H9 (cell line): ENCODE measurements around the gene SAMD7. TPM values are rescaled to one million over a fixed set of nuclear protein-coding genes. Genes with fewer than 3 reads are reported as not detected.

Experiments
- DNase-seq: peaks from one replicate; pipeline ENCODE4 v3.0.0-alpha.2; 2017
- H2AFZ ChIP-seq: one replicate; pipeline ENCODE4 v1.6.1; 2013; ENCODE audit warnings: mild to moderate bottlenecking, low read length, control low read depth, moderate library complexity
- H2AK5ac ChIP-seq: 2 replicates; pipeline ENCODE4 v1.6.1; 2013; ENCODE audit warnings: low read length, control low read depth, mixed read lengths; ENCODE audit not compliant: insufficient read length
- H2BK120ac ChIP-seq: one replicate; pipeline ENCODE4 v1.6.1; 2013; ENCODE audit warnings: low read depth, mild to moderate bottlenecking, low read length, control low read depth, inconsistent platforms; ENCODE audit not compliant: poor library complexity, severe bottlenecking
- H2BK12ac ChIP-seq: 2 replicates; pipeline ENCODE4 v1.6.1; 2013; ENCODE audit warnings: low read length, control low read depth, mixed read lengths, low read depth; ENCODE audit not compliant: insufficient read length
- H2BK15ac ChIP-seq: 2 replicates; pipeline ENCODE4 v1.6.1; 2013; ENCODE audit warnings: low read depth, low read length, control low read depth
- H2BK20ac ChIP-seq: one replicate; pipeline ENCODE4 v1.6.1; 2013; ENCODE audit warnings: low read depth, mild to moderate bottlenecking, low read length, control low read depth, inconsistent platforms; ENCODE audit not compliant: poor library complexity, severe bottlenecking
- H2BK5ac ChIP-seq: 2 replicates; pipeline ENCODE4 v1.6.1; 2013; ENCODE audit warnings: low read length, control low read depth, mixed read lengths; ENCODE audit not compliant: insufficient read length
- H3K14ac ChIP-seq: 2 replicates; pipeline ENCODE4 v1.6.1; 2013; ENCODE audit warnings: low read length, control low read depth; ENCODE audit not compliant: insufficient read depth
- H3K18ac ChIP-seq: 2 replicates; pipeline ENCODE4 v1.6.1; 2013; ENCODE audit warnings: low read depth, mild to moderate bottlenecking, mixed read lengths, low read length, control low read depth; ENCODE audit not compliant: insufficient read length
- H3K23ac ChIP-seq: 2 replicates; pipeline ENCODE4 v1.6.1; 2013; ENCODE audit warnings: low read length, control low read depth, mixed read lengths, low read depth; ENCODE audit not compliant: insufficient read length
- H3K23me2 ChIP-seq: 2 replicates; pipeline ENCODE4 v1.6.1; 2013; ENCODE audit warnings: low read depth, mild to moderate bottlenecking, mixed read lengths, low read length, control low read depth; ENCODE audit not compliant: insufficient read length, poor library complexity, severe bottlenecking
- H3K27ac ChIP-seq: 2 replicates; pipeline ENCODE4 v1.5.1; 2013; ENCODE audit warnings: low read length, control low read depth, mixed read lengths, low read depth; ENCODE audit not compliant: insufficient read length
- H3K27me3 ChIP-seq: 2 replicates; pipeline ENCODE4 v1.6.1; 2013; ENCODE audit warnings: low read length, control low read depth, inconsistent platforms; ENCODE audit not compliant: insufficient read depth
- H3K4ac ChIP-seq: 2 replicates; pipeline ENCODE4 v1.6.1; 2013; ENCODE audit warnings: low read depth, mild to moderate bottlenecking, control low read depth, inconsistent platforms, low read length, moderate library complexity
- H3K4me1 ChIP-seq: 2 replicates; pipeline ENCODE4 v1.6.1; 2013; ENCODE audit warnings: low read length, control low read depth, inconsistent platforms; ENCODE audit not compliant: insufficient read depth
- H3K4me2 ChIP-seq: 2 replicates; pipeline ENCODE4 v1.6.1; 2013; ENCODE audit warnings: low read length, control low read depth, mixed read lengths; ENCODE audit not compliant: insufficient read length, insufficient read depth
- H3K56ac ChIP-seq: 2 replicates; pipeline ENCODE4 v1.6.1; 2013; ENCODE audit warnings: low read depth, mild to moderate bottlenecking, mixed read lengths, low read length, control low read depth; ENCODE audit not compliant: insufficient read length
- H3K79me1 ChIP-seq: 2 replicates; pipeline ENCODE4 v1.6.1; 2013; ENCODE audit warnings: low read depth, mild to moderate bottlenecking, moderate library complexity, low read length, control low read depth, inconsistent platforms; ENCODE audit not compliant: insufficient read depth, poor library complexity, severe bottlenecking
- H3K79me2 ChIP-seq: 2 replicates; pipeline ENCODE4 v1.6.1; 2013; ENCODE audit warnings: low read length, control low read depth, inconsistent platforms; ENCODE audit not compliant: insufficient read depth
- H3K9ac ChIP-seq: 2 replicates; pipeline ENCODE4 v1.6.1; 2013; ENCODE audit warnings: low read length, control low read depth, mixed read lengths; ENCODE audit not compliant: insufficient read length; ENCODE audit errors: extremely low read depth
- H3K9me3 ChIP-seq: one replicate; pipeline ENCODE4 v1.6.1; 2013; ENCODE audit warnings: low read depth, low read length, inconsistent platforms; ENCODE audit not compliant: control insufficient read depth
- H3T11ph ChIP-seq: one replicate; pipeline ENCODE4 v1.6.1; 2013; ENCODE audit warnings: mild to moderate bottlenecking, low read length, control low read depth, inconsistent platforms
- H4K20me1 ChIP-seq: one replicate; pipeline ENCODE4 v1.6.1; 2013; ENCODE audit not compliant: control insufficient read depth, insufficient read length, insufficient read depth
- H4K5ac ChIP-seq: 2 replicates; pipeline ENCODE4 v1.6.1; 2013; ENCODE audit warnings: low read depth, mild to moderate bottlenecking, mixed read lengths, low read length, control low read depth; ENCODE audit not compliant: insufficient read length
- H4K8ac ChIP-seq: replicated peaks from 2 replicates; pipeline ENCODE4 v1.6.1; 2013; ENCODE audit warnings: low read length, control low read depth, mixed read lengths, low read depth; ENCODE audit not compliant: insufficient read length
- H4K91ac ChIP-seq: 2 replicates; pipeline ENCODE4 v1.6.1; 2013; ENCODE audit warnings: low read depth, mild to moderate bottlenecking, moderate library complexity, mixed read lengths, low read length, control low read depth; ENCODE audit not compliant: insufficient read length
- H3K27ac Mint-ChIP-seq, 3 experiments: 2 replicates in 2 of 3; 3 replicates in 1 of 3; pipeline ENCODE4 v1.8.0; 2020 to 2021; ENCODE audit warnings: mixed read lengths in 3 of 3, mild to moderate bottlenecking in 1 of 3, moderate library complexity in 1 of 3
- H3K27me3 Mint-ChIP-seq: 2 replicates; pipeline ENCODE4 v1.8.0; 2021; ENCODE audit warnings: low read depth, mild to moderate bottlenecking, moderate library complexity, mixed read lengths
- H3K36me3 Mint-ChIP-seq, 3 experiments: 2 replicates in 2 of 3; 3 replicates in 1 of 3; pipeline ENCODE4 v1.8.0; 2020 to 2021; ENCODE audit warnings: low read depth in 3 of 3, mixed read lengths in 3 of 3; ENCODE audit not compliant: insufficient read depth in 1 of 3
- H3K4me1 Mint-ChIP-seq, 2 experiments: 2 replicates each; pipeline ENCODE4 v1.8.0; 2020; ENCODE audit warnings: mixed read lengths in 2 of 2
- H3K4me3 Mint-ChIP-seq, 2 experiments: 2 replicates in 1 of 2; 3 replicates in 1 of 2; pipeline ENCODE4 v1.8.0; 2020 to 2021; ENCODE audit warnings: mild to moderate bottlenecking in 2 of 2, mixed read lengths in 2 of 2, moderate library complexity in 1 of 2
- H3K9me3 Mint-ChIP-seq, 2 experiments: 2 replicates in 1 of 2; 3 replicates in 1 of 2; pipeline ENCODE4 v1.8.0; 2020; ENCODE audit warnings: mild to moderate bottlenecking in 2 of 2, mixed read lengths in 2 of 2, moderate library complexity in 1 of 2
- WGBS: extraction: QIAGEN DNeasy Blood & Tissue Kit; methylation state at CpG from one replicate; pipeline ENCODE4 v1.1.7; 2013; ENCODE audit warnings: missing lambda C conversion rate, low lambda C conversion rate, mixed read lengths; ENCODE audit not compliant: insufficient read length; ENCODE audit errors: extremely low coverage; 5-methylcytosine and 5-hydroxymethylcytosine counted together
- total RNA-seq: library from RNA; stranded (reverse); gene quantifications from 2 replicates; pipeline ENCODE4 v1.2.1, GENCODE V29; 2021
- TF ChIP-seq, protein P1 (sequence below): fragments of 200-600 bp; sonication (generic); conservative IDR thresholded peaks from 3 replicates; pipeline ENCODE4 v1.8.0; 2021; ENCODE audit warnings: antibody characterized with exemption, mild to moderate bottlenecking

The SAMD7 gene
- total RNA-seq, 1 experiment from 2014 or later: not detected

DNA sequence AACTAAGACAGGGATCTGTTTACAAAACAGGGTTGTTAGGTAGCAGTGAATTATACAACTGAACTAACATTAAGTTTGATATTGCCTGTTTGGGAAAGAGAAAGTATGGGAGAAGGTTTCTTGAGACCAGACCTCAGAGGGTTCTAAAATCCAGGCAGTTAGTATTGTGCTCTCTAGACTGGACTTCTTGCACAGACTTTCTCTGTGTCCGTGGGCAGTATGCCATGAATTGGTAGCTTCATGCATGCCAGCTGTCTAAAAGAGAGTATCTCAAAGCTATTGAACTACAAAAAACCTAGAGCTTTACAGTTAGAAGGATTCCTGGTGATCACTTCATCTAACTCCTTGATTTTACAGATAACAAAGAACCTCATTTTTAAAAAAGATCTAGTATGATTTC, 12.5 kb downstream of the SAMD7 start:
- H3K18ac ChIP-seq: no peak overlapping the region
- no peak overlapping the region for H3K4me2 ChIP-seq
- no peak for DNase-seq
- Mint-ChIP-seq H3K27me3 (no peaks in the 10 kb centered on the region), H3K4me1 (0 out of 4 replicates have a peak, but pooled peaks cover 0 to 3% of the 10 kb centered on the region in 2 experiments), H3K36me3 (no peaks in the 10 kb centered on the region), H3K27ac (no peak overlapping the region), H3K9me3 (no peaks in the 10 kb centered on the region), H3K4me3 (no peak overlapping the region; a peak in 1 of 5 replicates)
- WGBS: no CpG with 5 or more reads among the region's 1 CpG
- H3K27ac ChIP-seq: no peak overlapping the region
- H4K8ac ChIP-seq: no peak overlapping the region
- no peak overlapping the region for H3K56ac ChIP-seq
- H2BK15ac ChIP-seq: no peak overlapping the region
- H2BK12ac ChIP-seq: no peak overlapping the region
- no peaks in the 10 kb centered on the region for H3K23me2 ChIP-seq
- H2BK5ac ChIP-seq: no peak overlapping the region
- H3T11ph ChIP-seq: no peak overlapping the region
- no peaks in the 10 kb centered on the region for H3K79me1 ChIP-seq
- no peak overlapping the region for H4K91ac ChIP-seq
- H3K4ac ChIP-seq: no peak overlapping the region
- no peak overlapping the region for H4K5ac ChIP-seq
- no peak overlapping the region for H3K9ac ChIP-seq
- no peak overlapping the region for H2AK5ac ChIP-seq
- H4K20me1 ChIP-seq: no peaks in the 10 kb centered on the region
- H3K9me3 ChIP-seq: no peaks in the 10 kb centered on the region
- TF ChIP-seq, protein P1, sequence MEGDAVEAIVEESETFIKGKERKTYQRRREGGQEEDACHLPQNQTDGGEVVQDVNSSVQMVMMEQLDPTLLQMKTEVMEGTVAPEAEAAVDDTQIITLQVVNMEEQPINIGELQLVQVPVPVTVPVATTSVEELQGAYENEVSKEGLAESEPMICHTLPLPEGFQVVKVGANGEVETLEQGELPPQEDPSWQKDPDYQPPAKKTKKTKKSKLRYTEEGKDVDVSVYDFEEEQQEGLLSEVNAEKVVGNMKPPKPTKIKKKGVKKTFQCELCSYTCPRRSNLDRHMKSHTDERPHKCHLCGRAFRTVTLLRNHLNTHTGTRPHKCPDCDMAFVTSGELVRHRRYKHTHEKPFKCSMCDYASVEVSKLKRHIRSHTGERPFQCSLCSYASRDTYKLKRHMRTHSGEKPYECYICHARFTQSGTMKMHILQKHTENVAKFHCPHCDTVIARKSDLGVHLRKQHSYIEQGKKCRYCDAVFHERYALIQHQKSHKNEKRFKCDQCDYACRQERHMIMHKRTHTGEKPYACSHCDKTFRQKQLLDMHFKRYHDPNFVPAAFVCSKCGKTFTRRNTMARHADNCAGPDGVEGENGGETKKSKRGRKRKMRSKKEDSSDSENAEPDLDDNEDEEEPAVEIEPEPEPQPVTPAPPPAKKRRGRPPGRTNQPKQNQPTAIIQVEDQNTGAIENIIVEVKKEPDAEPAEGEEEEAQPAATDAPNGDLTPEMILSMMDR: no peak
- H2BK120ac ChIP-seq: no peak overlapping the region
- no peak overlapping the region for H3K23ac ChIP-seq
- no peaks in the 10 kb centered on the region for H3K4me1 ChIP-seq
- H2AFZ ChIP-seq: no peak overlapping the region
- no peaks in the 10 kb centered on the region for H3K79me2 ChIP-seq
- no peaks in the 10 kb centered on the region for H3K27me3 ChIP-seq
- H2BK20ac ChIP-seq: no peak overlapping the region
- H3K14ac ChIP-seq: no peak overlapping the region
